Stimulated activated CD4-positive, alpha-beta T cell treated with anti-CD3 and anti-CD28 coated beads, TNF-alpha, amount 100 ng/mL, for 24 hours (primary cell): Measurements from ENCODE around the gene MS4A4A.
"Not testable (repeated sequence)": the region's sequence is repeated elsewhere in the genome, so short reads cannot be mapped to it uniquely, and the experiment has no call there.

Experiments
- DNase-seq, 3 experiments: peaks; one replicate each; pipeline ENCODE4 v3.0.0-alpha.2; 2020; ENCODE audit warnings: low read depth in 3 of 3

Gene MS4A4A

GRCh38 chr11:60280412-60280811 lies at the start of gene MS4A4A:
Gene MS4A4A (plus strand): TSS chr11:60280666. CDS start chr11:60280676, 10 bp downstream.
- no peak for DNase-seq

GRCh38 chr11:60230681-60231080 lies 49.8 kb upstream of the MS4A4A start:
- no peak for DNase-seq

GRCh38 chr11:60235321-60235720 lies 45.1 kb upstream of the MS4A4A start:
- DNase-seq = no peak

- DNase-seq = no peak
These were observed 39.8 kb upstream of the MS4A4A start for GRCh38 chr11:60240662-60241061.

GRCh38 chr11:60241786-60242185 lies 38.7 kb upstream of the MS4A4A start:
- DNase-seq = no peak

GRCh38 chr11:60242740-60243239 lies 37.7 kb upstream of the MS4A4A start, which contains the start of gene MS4A4E:
Gene MS4A4E (minus strand): TSS chr11:60243137. CDS start chr11:60230055, 13,082 bp downstream.
- no peak for DNase-seq

- no peak for DNase-seq
These were observed 28.8 kb upstream of the MS4A4A start for GRCh38 chr11:60251485-60252212.

- DNase-seq = no peak
These were observed 28.0 kb upstream of the MS4A4A start for GRCh38 chr11:60252213-60253108.

GRCh38 chr11:60257956-60258722 lies 22.3 kb upstream of the MS4A4A start:
- DNase-seq = no peak

GRCh38 chr11:60261014-60261413 lies 19.5 kb upstream of the MS4A4A start:
- DNase-seq = no peak

GRCh38 chr11:60263402-60263801 lies 17.1 kb upstream of the MS4A4A start:
- no peak for DNase-seq

- DNase-seq = no peak
These were observed 15.8 kb upstream of the MS4A4A start for GRCh38 chr11:60264644-60265043.

GRCh38 chr11:60265373-60266214 lies 14.9 kb upstream of the MS4A4A start:
- DNase-seq = no peak

- DNase-seq = no peak
These were observed 6.0 kb upstream of the MS4A4A start for GRCh38 chr11:60274416-60274815.

- DNase-seq = no peak
These were observed 1.0 kb downstream of the MS4A4A start for GRCh38 chr11:60281485-60281884.

- DNase-seq = no peak
These were observed 1.8 kb downstream of the MS4A4A start for GRCh38 chr11:60282286-60282685.

- not testable (repeated sequence) for DNase-seq
These were observed 5.1 kb downstream of the MS4A4A start for GRCh38 chr11:60285411-60286126.

GRCh38 chr11:60288531-60288930 lies 8.1 kb downstream of the MS4A4A start:
- no peak for DNase-seq

GRCh38 chr11:60292145-60292544 lies 11.7 kb downstream of the MS4A4A start:
- no peak for DNase-seq

- DNase-seq = no peak
These were observed 20.7 kb downstream of the MS4A4A start for GRCh38 chr11:60301178-60301577.
